HepG2 (cell line): ENCODE data around the gene APLF. TPM values are rescaled to one million over a fixed set of nuclear protein-coding genes. Genes with fewer than 3 reads are reported as not detected.
A peak's percentile ranks its signal among the peaks of the same experiment; 100 is the strongest.

Source experiments
- GPN1 ChIP-seq: sonication (generic); formaldehyde crosslinking; IDR thresholded peaks from 2 replicates; pipeline ENCODE4 v1.5.1; 2020; ENCODE audit warnings: missing genetic modification reagents, borderline replicate concordance
- HNRNPH1 ChIP-seq: fragments of 200-400 bp; formaldehyde crosslinking; optimal IDR thresholded peaks from 2 replicates; pipeline ENCODE3; 2017; ENCODE audit warnings: mild to moderate bottlenecking, low read depth, low read length
- MBD4 ChIP-seq: IDR thresholded peaks from 2 replicates; pipeline ENCODE4 v1.6.1; 2012; ENCODE audit warnings: low read length, inconsistent platforms, borderline replicate concordance
- MLXIP ChIP-seq: sonication (generic); formaldehyde crosslinking; IDR thresholded peaks from 2 replicates; pipeline ENCODE4 v1.9.0; 2021; ENCODE audit warnings: missing genetic modification reagents, borderline replicate concordance
- ONECUT2 ChIP-seq: sonication (generic); formaldehyde crosslinking; IDR thresholded peaks from 2 replicates; pipeline ENCODE4 v1.4.0; 2020; ENCODE audit warnings: missing genetic modification reagents
- SMARCC2 ChIP-seq: fragments of 450-650 bp; IDR thresholded peaks from 2 replicates; pipeline ENCODE4 v1.6.1; 2017; ENCODE audit warnings: antibody characterized with exemption, mild to moderate bottlenecking
- ZNF256 ChIP-seq: sonication (generic); formaldehyde crosslinking; conservative IDR thresholded peaks from 2 replicates; pipeline ENCODE4 v1.4.0; 2020; ENCODE audit warnings: missing genetic modification reagents
- ZNF296 ChIP-seq: sonication (generic); formaldehyde crosslinking; conservative IDR thresholded peaks from 2 replicates; pipeline ENCODE4 v1.5.0; 2020; ENCODE audit warnings: mild to moderate bottlenecking, missing genetic modification reagents
- ZNF558 ChIP-seq: sonication (generic); formaldehyde crosslinking; IDR thresholded peaks from 2 replicates; pipeline ENCODE4 v1.9.0; 2022; ENCODE audit warnings: mild to moderate bottlenecking, missing genetic modification reagents, borderline replicate concordance
- ZNF687 ChIP-seq: sonication (generic); formaldehyde crosslinking; IDR thresholded peaks from 2 replicates; pipeline ENCODE4 v1.5.1; 2020; ENCODE audit warnings: mild to moderate bottlenecking, missing genetic modification reagents, moderate library complexity
- ZNF691 ChIP-seq: sonication (generic); formaldehyde crosslinking; IDR thresholded peaks from 2 replicates; pipeline ENCODE4 v1.4.0; 2020; ENCODE audit warnings: missing genetic modification reagents, low read depth, mild to moderate bottlenecking, borderline replicate concordance
- polyA plus RNA-seq, 8 experiments: library from polyadenylated mRNA; depleted of rRNA in 3 of 8; stranded (reverse) in 7 of 8; unstranded in 1 of 8; fragments of >200 nt; fragmentation: Illumina TruSeq in 4 of 8; extraction: Trizol in 4 of 8; gene quantifications; 2 replicates each; pipeline versions ENCODE4 v1.2.1 to v1.2.3, GENCODE V29; 2011 to 2016; ENCODE audit warnings: low read depth in 4 of 8, missing spikeins in 1 of 8, mixed read lengths in 1 of 8; ENCODE audit not compliant: insufficient read depth in 1 of 8
- total RNA-seq, 5 experiments: library from RNA; depleted of rRNA; stranded (reverse); fragments of >200 nt; fragmentation: Illumina TruSeq; extraction: Trizol; gene quantifications; 2 replicates each; pipeline ENCODE4 v1.2.3, GENCODE V29; 2016; ENCODE audit warnings: low read depth in 1 of 5
- TF ChIP-seq, protein P1 (sequence below): sonication (generic); formaldehyde crosslinking; IDR thresholded peaks from 2 replicates; pipeline ENCODE4 v1.4.0; 2020; ENCODE audit warnings: missing genetic modification reagents, mild to moderate bottlenecking, borderline replicate concordance
- TF ChIP-seq, protein P2 (sequence below): sonication (generic); formaldehyde crosslinking; IDR thresholded peaks from 2 replicates; pipeline ENCODE4 v1.9.0; 2022; ENCODE audit warnings: missing genetic modification reagents, mild to moderate bottlenecking, borderline replicate concordance
- TF ChIP-seq, protein P3 (sequence below): sonication (generic); formaldehyde crosslinking; IDR thresholded peaks from 2 replicates; pipeline ENCODE4 v1.4.0; 2020; ENCODE audit warnings: mild to moderate bottlenecking, missing genetic modification reagents

APLF gene
- total and polyA plus RNA-seq, 2 of the 13 experiments (the other 11 are each of a cell fraction or from before 2014, with no cell fraction given): 0.45 to 2.2 TPM

DNA sequence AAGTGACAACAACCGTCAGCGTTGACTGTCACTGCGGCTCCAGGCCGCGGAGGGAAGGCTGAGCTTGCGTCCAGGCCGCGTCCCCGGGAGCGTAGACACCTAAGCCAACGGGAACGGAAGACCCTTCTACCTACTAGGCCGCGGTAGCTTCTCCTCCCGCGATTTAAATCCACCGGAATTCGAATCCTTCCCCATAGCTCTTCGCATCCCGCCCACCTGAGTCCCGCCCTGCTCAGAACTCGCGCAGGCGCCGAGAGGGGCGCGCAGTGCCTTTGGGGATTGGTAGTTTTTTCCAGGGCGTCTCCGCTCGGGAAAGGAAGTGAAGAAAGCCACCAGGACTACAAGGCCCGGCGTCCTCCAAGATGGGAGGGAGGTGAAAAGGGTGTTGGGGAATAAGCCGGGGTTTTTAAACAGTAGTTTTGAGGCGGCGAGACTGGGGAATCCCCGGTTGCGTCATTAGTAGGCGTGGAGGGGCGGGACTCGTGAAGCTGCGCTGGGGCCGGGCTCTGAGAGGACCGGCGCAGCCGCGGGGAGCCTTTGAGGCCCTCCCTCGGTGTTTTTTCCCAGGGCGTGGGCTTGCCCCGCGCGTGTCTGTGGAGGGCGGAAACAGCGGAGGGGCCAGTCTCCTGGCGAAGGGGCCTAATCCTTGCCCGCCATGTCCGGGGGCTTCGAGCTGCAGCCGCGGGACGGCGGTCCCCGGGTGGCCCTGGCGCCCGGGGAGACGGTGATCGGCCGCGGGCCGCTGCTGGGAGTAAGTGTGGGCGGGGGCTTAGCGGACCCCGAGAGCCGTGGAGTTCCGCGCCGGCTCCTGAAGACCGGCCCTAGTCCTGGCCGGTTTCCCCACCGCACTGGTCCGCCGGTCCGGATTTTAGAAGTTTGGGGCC is at the start of gene APLF, which contains the start of gene FBXO48 (continued):
- TF ChIP-seq ZNF687 (peak; percentile 88), ZNF296 (CRISPR knock-in tag) (no peak), ZNF558 (no peak; the same call in 1 of the 2 replicates), MLXIP (CRISPR knock-in tag) (no peak), MBD4 (no peak), HNRNPH1 (no peak), ZNF691 (CRISPR knock-in tag) (peak; percentile 54; the same call in 1 of the 2 replicates), ZNF256 (CRISPR knock-in tag) (peak; percentile 81; the same call in 1 of the 2 replicates), SMARCC2 (no peak), ONECUT2 (CRISPR knock-in tag) (no peak), GPN1 (no peak; the same call in 1 of the 2 replicates)
- TF ChIP-seq, protein P1, sequence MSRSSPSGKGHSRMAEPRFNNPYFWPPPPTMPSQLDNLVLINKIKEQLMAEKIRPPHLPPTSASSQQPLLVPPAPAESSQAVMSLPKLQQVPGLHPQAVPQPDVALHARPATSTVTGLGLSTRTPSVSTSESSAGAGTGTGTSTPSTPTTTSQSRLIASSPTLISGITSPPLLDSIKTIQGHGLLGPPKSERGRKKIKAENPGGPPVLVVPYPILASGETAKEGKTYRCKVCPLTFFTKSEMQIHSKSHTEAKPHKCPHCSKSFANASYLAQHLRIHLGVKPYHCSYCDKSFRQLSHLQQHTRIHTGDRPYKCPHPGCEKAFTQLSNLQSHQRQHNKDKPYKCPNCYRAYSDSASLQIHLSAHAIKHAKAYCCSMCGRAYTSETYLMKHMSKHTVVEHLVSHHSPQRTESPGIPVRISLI (CRISPR knock-in tag): no peak
- TF ChIP-seq, protein P2, sequence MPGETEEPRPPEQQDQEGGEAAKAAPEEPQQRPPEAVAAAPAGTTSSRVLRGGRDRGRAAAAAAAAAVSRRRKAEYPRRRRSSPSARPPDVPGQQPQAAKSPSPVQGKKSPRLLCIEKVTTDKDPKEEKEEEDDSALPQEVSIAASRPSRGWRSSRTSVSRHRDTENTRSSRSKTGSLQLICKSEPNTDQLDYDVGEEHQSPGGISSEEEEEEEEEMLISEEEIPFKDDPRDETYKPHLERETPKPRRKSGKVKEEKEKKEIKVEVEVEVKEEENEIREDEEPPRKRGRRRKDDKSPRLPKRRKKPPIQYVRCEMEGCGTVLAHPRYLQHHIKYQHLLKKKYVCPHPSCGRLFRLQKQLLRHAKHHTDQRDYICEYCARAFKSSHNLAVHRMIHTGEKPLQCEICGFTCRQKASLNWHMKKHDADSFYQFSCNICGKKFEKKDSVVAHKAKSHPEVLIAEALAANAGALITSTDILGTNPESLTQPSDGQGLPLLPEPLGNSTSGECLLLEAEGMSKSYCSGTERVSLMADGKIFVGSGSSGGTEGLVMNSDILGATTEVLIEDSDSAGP (CRISPR knock-in tag): peak; percentile 90; the same call in 1 of the 2 replicates
- TF ChIP-seq, protein P3, sequence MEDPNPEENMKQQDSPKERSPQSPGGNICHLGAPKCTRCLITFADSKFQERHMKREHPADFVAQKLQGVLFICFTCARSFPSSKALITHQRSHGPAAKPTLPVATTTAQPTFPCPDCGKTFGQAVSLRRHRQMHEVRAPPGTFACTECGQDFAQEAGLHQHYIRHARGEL (CRISPR knock-in tag): no peak
